Measurements from ENCODE around the gene PCED1B. TPM values are rescaled to one million over a fixed set of nuclear protein-coding genes. Genes with fewer than 3 reads are reported as not detected.

PCED1B gene
- total and polyA plus RNA-seq, 2 donors (not counting 1 experiment from before 2014, with no cell fraction given) = 26.2 to 45.8 TPM

DNA sequence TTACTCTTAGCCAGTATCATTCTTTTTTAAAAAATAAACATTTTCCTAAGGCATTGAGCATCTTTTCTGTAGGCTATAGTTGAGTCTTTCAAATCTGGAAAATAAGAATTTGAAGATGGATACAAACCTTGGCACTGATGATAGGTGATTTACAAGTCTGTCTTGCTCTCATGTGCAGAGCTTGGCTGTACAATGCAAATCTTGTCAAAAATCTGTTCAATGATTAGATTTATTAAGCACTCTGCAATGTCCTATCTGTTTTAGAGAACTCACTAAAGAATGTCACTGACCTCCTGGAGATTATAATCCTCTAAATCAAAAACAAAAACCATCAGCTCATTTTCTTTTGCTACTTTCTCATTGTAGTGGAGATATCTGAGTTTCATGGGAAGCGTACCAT lies 43.2 kb downstream of the PCED1B start:
- Histone ChIP-seq H3K36me3 (replicated peaks in 1 of 2; ENCODE audit: control extremely low read depth in 1 of 2, control insufficient read depth in 1 of 2, extremely low read depth in 1 of 2, insufficient read depth in 2 of 2, low read length in 1 of 2) (no peaks in the 10 kb centered on the region), H3K9ac (ENCODE audit: low read length) (no peak overlapping the region), H3K9me3 (ENCODE audit: control extremely low read depth in 1 of 3, control insufficient read depth in 2 of 3, insufficient read depth in 1 of 3, low read length in 2 of 3) (no peaks in the 10 kb centered on the region), H3K4me2 (replicated peaks; ENCODE audit: low read depth, low read length, poor library complexity, severe bottlenecking) (no peak overlapping the region), H3K79me2 (ENCODE audit: control insufficient read depth, insufficient read depth, low read length) (no peaks in the 10 kb centered on the region), H3K4me3 (ENCODE audit: control extremely low read depth in 1 of 5, extremely low read depth in 1 of 5, insufficient read depth in 1 of 5, low read depth in 2 of 5, low read length in 4 of 5) (no peak overlapping the region), H3K27ac (ENCODE audit: low read length in 2 of 2) (no peak overlapping the region), H2AFZ (ENCODE audit: insufficient read depth, low read depth, low read length, poor library complexity, severe bottlenecking) (no peak overlapping the region), H4K20me1 (ENCODE audit: control insufficient read depth, insufficient read depth, low read length, poor library complexity, severe bottlenecking) (no peaks in the 10 kb centered on the region), H3K4me1 (ENCODE audit: control insufficient read depth in 2 of 2, insufficient read depth in 2 of 2, low read length in 2 of 2) (peaks cover 0 to 2% of the 10 kb centered on the region in 2 donors), H3K27me3 (replicated peaks in 1 of 4; ENCODE audit: control extremely low read depth in 1 of 4, control insufficient read depth in 3 of 4, insufficient read depth in 4 of 4, low read length in 3 of 4) (no peaks in the 10 kb centered on the region)
- Mint-ChIP-seq H3K4me1 (peaks cover 7% of the 10 kb centered on the region), H3K9me3 (ENCODE audit: insufficient read depth) (no peaks in the 10 kb centered on the region), H3K27ac (no peak overlapping the region), H3K27me3 (no peaks in the 10 kb centered on the region), H3K4me3 (no peak overlapping the region)
- ChIA-PET CTCF (interaction anchor here (0.6 kb wide), 1 partner anchor 97 kb away, joined by 3 read pairs; no protein-coding TSS in a partner anchor), POLR2A (no interaction called here)
- DNase-seq (no peak), ATAC-seq (ENCODE audit: low read depth) (no peak)
- TF ChIP-seq EZH2 (IDR thresholded peaks at IDR 0.05; ENCODE audit: borderline replicate concordance, insufficient read depth, low read depth, low read length, poor library complexity, severe bottlenecking) = no peak
- TF ChIP-seq, protein P1, sequence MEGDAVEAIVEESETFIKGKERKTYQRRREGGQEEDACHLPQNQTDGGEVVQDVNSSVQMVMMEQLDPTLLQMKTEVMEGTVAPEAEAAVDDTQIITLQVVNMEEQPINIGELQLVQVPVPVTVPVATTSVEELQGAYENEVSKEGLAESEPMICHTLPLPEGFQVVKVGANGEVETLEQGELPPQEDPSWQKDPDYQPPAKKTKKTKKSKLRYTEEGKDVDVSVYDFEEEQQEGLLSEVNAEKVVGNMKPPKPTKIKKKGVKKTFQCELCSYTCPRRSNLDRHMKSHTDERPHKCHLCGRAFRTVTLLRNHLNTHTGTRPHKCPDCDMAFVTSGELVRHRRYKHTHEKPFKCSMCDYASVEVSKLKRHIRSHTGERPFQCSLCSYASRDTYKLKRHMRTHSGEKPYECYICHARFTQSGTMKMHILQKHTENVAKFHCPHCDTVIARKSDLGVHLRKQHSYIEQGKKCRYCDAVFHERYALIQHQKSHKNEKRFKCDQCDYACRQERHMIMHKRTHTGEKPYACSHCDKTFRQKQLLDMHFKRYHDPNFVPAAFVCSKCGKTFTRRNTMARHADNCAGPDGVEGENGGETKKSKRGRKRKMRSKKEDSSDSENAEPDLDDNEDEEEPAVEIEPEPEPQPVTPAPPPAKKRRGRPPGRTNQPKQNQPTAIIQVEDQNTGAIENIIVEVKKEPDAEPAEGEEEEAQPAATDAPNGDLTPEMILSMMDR (IDR thresholded peaks at IDR 0.05) = no peak
- intact Hi-C loops (cut with micrococcal nuclease) = no loop called here
- no CpG with 5 or more reads among the region's 1 CpG for WGBS (ENCODE audit: insufficient coverage)

DNA sequence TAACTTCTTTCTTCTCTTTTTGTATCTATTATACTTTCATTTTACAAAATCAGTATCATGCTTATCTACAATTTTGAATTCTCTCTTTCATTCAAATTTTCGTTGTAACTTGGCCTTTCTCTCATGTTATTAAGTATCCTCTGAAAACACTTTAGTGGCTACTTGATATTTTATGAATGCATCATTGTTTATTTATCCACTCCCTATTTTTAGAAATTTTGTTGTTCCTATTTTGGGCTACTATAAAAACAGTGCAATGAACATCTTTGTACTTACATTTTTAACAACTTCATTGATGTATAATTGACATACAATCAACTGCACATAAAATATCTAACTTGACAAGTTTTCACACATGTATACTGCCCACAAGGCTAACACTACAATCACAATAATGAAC lies 44.3 kb downstream of the PCED1B start:
- H3K4me1 ChIP-seq (ENCODE audit: control insufficient read depth in 2 of 2, insufficient read depth in 2 of 2, low read length in 2 of 2) = peaks cover 0 to 2% of the 10 kb centered on the region in 2 donors
- H3K36me3 ChIP-seq (replicated peaks in 1 of 2; ENCODE audit: control extremely low read depth in 1 of 2, control insufficient read depth in 1 of 2, extremely low read depth in 1 of 2, insufficient read depth in 2 of 2, low read length in 1 of 2) = no peaks in the 10 kb centered on the region
- H3K4me3 ChIP-seq (ENCODE audit: control extremely low read depth in 1 of 5, extremely low read depth in 1 of 5, insufficient read depth in 1 of 5, low read depth in 2 of 5, low read length in 4 of 5) = no peak overlapping the region
- no peak overlapping the region for H3K4me2 ChIP-seq (replicated peaks; ENCODE audit: low read depth, low read length, poor library complexity, severe bottlenecking)
- no peaks in the 10 kb centered on the region for H3K79me2 ChIP-seq (ENCODE audit: control insufficient read depth, insufficient read depth, low read length)
- no peaks in the 10 kb centered on the region for H3K27me3 Mint-ChIP-seq
- no peak overlapping the region for H3K27ac Mint-ChIP-seq
- H3K4me1 Mint-ChIP-seq = peaks cover 7% of the 10 kb centered on the region
- H3K9me3 Mint-ChIP-seq (ENCODE audit: insufficient read depth) = no peaks in the 10 kb centered on the region
- no peaks in the 10 kb centered on the region for H4K20me1 ChIP-seq (ENCODE audit: control insufficient read depth, insufficient read depth, low read length, poor library complexity, severe bottlenecking)
- ChIA-PET CTCF (no interaction called here), POLR2A (no interaction called here)
- no CpG with 5 or more reads among the region's 1 CpG for WGBS (ENCODE audit: insufficient coverage)
- ATAC-seq (ENCODE audit: low read depth) (no peak), DNase-seq (no peak)
- intact Hi-C loops (cut with micrococcal nuclease) = no loop called here
- H3K9ac ChIP-seq (ENCODE audit: low read length) = no peak overlapping the region
- H3K9me3 ChIP-seq (ENCODE audit: control extremely low read depth in 1 of 3, control insufficient read depth in 2 of 3, insufficient read depth in 1 of 3, low read length in 2 of 3) = no peaks in the 10 kb centered on the region
- H3K27me3 ChIP-seq (replicated peaks in 1 of 4; ENCODE audit: control extremely low read depth in 1 of 4, control insufficient read depth in 3 of 4, insufficient read depth in 4 of 4, low read length in 3 of 4) = no peaks in the 10 kb centered on the region
- H2AFZ ChIP-seq (ENCODE audit: insufficient read depth, low read depth, low read length, poor library complexity, severe bottlenecking) = no peak overlapping the region
- H3K4me3 Mint-ChIP-seq = no peak overlapping the region
- H3K27ac ChIP-seq (ENCODE audit: low read length in 2 of 2) = no peak overlapping the region
- TF ChIP-seq, protein P1 (IDR thresholded peaks at IDR 0.05) = no peak
- TF ChIP-seq EZH2 (IDR thresholded peaks at IDR 0.05; ENCODE audit: borderline replicate concordance, insufficient read depth, low read depth, low read length, poor library complexity, severe bottlenecking) = no peak
